HG02623 (cell line): ENCODE results near the gene GPR107.

Source experiments
- ATAC-seq: cut with Tn5 transposase; IDR thresholded peaks from one replicate; pipeline ENCODE4 v1.9.1; 2021; ENCODE audit warnings: moderate library complexity; ENCODE audit not compliant: unreplicated experiment

The GPR107 gene

DNA sequence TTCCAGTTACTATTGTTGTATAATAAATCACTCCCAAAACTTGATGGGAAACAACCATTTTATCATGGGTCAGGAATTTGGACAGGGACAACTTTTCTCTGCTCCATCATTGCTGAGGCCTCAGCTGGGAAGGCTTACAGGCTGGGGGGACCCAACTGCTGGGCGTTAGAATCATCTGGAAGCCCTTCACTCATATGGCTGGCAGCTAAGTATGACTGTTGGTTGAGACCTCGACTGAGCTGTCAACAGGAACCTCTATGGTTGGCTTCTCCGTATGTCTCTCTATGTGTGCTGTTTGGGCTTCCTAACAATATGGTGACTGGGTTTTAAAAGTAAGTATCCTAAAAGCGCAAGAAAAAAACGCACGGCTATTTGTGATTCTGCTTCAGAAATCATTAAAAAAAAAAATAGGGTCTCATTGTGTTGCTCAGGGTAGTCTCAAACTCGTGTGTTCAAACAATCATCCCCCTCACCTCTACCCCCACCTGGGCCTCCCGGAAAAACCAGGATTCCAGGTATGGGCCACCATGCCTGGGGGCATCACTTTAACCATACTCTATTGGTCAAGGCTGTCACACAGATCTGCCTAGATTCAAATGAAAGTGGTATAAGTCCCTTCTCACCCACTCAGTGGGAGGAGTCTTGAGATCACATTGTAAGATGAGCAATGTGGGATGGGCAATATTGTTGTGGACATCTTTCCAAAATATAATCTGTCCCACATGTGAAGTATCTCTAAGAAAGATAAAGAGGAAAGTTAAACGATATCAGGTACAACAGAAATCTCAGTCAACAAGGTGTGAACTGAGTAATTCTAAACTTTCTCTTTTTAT, 26.0 kb upstream of the GPR107 start:
- ATAC-seq = no peak

DNA sequence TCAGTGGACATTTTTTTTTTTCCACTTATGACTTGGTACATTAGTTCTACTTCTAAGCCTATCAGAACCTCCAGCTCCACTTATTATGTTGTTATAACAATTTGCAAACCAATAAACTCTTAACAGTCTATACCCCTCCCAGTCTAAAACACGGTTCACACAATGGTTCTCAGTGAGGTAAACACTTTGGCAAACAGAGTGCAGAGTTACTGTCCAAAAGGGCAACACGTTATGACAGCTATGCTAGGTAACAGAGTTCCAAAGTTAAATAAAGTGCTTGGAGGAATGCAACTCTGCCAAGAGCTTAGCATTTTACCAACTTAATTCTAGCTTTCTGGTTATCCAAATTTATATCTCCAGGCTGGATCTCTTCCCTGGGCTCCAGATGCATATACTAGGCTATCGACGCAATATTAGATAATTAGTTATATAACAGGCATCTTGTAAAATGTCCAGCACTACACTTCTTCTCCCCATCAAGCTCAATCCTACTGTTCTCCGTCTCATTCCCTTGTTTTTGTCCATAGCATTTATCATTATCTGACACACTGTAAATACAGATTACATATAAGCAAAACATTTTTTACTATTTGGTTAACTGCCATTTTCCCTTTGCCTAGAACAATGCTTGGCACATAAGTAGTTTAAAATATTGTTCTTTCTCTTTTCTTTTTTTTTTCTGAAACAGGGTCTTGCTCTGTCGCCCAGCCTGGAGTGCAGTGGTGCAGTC, 25.0 kb upstream of the GPR107 start:
- ATAC-seq = no peak

DNA sequence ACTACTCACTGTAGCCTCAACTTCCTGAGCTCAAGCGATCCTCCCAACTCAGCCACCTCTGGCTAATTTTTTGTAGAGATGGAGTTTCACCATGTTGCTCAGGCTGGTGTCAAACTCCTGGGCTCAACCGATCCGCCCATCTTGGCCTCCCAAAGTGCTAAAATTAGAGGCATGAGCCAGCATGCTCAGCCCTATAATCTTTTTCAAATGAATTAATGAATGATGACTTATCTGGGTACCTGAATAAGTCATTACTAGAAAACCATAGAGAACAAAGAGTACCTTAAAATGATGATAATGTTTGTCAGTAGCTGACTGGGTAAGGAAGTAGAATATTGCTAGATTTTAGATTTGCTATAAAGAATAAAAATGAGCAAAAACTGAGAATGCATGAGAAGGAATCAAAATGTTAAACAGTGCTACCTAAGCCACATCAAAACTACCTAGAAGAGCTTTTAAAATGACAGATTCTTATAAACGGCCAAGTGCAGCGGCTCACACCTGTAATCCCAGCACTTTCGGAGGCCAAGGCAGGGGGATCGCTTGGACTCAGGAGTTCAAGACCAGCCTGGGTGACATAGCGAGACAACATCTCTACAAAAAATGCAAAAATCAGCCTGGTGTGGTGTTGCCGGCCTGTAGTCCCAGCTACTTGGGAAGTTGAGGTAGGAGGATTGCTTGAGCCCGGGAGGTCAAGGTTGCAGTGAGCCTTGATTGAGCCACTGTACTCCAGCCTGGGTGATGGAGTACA, 24.3 kb upstream of the GPR107 start:
- ATAC-seq = no peak

DNA sequence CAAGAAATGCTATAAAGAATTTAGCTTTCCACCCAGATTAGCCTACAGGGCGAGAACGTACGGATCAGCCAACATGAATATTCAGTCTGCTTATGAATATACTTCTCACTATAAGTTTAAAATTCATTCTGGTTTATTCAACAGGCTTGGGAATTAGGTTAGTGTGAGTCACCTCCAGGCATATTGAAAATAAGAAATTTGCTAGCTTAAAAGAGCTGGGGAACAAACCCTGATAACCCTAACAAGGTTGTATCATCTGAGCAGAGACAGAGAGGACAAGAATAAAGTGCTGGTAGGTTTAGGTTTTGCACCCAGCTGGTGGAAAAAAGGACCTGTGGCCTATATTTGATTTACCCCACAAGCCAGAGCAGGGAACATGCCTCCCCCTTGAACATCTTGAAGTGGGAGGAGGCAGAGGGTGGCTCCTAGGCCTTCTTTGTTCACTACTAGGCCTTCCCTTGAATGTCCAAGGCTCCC, 23.0 kb upstream of the GPR107 start:
- ATAC-seq = no peak

DNA sequence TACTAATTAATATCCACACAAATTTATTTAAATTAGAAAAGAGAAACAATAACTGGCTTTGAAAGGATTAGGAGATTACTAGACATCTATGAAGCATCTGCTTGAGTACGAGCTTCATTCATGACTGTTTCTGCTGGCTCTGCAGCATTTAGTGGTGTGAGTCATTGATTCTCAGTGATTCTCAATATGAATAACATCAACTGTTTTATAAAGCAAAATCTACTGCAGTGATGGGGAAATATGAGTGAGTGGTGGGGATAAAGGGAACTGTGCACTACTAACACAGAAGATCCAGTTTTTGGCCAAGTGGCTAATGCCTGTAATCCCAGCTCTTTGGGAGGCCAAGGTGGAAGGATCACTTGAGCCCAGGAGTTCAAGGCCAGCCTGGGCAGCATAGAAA, 19.1 kb upstream of the GPR107 start:
- no peak for ATAC-seq

DNA sequence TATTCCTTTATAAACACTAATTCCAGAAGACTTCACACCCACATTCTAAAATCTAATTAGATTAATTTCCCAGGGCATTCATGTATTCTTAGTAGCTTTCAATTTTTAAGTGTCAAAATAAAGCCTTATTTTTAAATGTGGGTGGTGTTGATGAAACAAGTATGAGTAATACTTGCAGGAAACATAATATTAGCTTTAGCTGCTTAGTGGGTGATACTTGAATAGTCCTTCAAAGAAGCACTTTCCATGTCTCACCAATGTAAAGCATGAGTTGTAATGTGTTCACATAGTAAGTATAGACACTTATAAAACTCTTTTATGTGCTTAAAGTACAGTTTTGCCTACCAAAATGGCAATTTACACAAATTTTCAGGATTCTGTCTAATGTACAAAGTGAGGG, 17.6 kb upstream of the GPR107 start:
- no peak for ATAC-seq

DNA sequence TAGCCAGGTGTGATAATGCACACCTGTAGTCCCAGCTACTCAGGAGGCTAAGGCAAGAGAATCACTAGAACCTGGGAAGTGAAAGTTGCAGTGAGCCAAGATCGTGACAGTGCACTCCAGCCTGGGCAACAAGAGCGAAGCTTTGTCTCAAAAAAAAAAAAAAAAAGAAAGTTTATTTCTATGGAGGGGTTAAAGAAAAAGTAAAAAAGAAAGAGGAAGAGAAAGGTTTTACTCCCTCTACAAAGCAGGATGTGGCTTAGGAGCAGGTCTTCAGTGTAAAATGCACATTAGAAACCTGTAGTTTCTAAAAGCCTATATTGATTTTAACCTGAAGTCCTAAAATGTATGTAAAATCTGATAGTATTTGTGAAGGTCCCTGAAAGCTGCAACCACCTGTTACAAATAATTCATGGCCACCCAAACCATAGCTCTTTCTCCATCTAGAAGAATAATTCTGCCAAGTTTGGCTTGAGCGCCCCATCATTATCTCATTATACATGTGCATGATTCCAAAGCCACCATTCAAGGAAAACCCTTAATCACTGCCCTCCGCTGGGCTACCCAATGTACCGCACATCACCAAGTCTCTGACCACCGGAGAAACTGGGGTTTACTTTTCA, 14.1 kb upstream of the GPR107 start:
- no peak for ATAC-seq

DNA sequence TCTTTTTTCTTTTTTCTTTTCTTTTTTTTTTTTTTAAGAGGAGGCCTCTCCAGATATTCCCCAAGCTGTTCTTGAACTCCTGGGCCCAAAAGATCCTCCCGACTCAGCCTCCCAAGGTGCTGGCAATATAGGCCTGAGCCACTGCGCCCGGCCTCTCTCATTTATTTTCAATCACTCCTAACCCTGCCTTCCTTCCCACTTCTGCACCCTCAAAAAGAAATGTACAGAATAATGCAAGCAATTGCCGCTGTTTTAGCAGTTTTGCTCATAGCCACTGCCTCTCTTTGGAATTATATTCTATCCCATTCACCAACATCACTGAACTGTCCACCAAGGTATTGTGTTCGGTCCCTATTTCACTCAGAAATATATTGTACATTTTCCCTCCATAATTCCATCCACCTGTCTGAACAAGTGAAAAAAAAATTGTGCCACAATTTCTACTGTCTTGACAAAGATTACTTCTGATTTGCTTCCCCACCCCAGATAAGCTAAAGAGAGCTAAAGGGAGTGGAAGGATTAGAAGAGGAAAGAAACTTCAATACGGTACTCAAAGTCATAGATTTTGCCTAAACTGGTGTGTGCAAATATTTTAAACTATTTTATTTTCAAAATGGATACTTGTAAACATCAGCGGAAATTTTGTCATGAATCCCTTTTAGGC, 12.6 kb upstream of the GPR107 start:
- no peak for ATAC-seq

DNA sequence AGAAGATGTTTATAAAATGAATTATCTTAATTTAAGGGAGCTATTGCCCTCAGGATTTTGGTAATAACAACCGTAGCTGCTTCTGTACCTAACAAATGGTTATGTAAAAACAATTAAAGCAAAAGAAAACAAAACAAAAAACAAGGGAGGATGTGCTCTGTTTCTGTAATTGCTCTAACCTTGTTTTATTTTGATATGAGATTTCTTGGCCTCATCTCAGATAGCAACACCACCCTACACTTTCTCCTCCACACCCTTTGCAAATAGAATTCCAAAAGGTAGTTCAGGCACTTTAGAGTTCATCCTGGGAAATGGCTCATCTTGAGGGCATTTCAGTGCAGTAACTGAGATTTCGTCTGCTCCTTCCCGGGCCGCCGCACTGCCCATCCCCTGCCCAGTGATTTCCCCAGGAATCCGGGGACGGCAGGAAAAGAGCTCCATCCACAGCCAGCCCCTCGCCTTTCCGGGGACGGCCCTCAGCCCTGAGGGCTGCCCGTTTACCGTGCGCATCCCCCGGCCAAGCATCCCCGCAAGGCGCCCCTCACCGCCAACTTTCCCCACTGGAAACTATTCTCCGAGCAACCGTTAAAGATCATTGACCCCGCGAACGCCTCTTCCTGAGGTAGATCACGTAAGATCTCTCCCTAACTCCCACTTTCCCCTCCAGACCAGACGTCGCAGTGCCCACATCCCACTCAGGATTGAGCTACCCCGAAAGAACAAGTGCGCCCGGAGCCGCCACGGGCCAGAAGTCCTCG, 11.9 kb upstream of the GPR107 start:
- no peak for ATAC-seq

DNA sequence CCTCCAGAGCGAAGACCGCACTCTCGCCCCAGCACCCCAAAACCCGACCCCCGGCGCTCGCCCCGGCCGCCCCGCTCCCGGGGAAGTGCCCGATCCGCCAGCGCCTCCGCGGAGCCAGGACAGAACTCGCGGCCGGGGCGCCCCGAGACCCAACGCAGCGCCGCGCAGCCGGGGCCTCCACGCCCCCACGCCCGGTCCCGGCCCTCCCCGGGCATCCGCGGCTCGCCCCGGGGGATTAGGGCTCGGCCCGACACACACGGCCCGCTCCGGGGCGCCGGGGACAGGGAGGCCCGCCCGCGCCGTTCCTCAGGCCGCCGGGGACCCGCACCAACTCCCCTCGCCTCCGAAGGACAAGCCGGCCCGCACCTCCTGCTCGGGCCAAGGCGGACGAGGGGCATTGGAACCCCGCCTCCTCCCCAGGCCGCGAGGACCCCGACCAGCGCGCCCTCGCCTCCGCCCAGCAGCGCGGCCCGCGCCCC, 11.3 kb upstream of the GPR107 start:
- no peak for ATAC-seq

DNA sequence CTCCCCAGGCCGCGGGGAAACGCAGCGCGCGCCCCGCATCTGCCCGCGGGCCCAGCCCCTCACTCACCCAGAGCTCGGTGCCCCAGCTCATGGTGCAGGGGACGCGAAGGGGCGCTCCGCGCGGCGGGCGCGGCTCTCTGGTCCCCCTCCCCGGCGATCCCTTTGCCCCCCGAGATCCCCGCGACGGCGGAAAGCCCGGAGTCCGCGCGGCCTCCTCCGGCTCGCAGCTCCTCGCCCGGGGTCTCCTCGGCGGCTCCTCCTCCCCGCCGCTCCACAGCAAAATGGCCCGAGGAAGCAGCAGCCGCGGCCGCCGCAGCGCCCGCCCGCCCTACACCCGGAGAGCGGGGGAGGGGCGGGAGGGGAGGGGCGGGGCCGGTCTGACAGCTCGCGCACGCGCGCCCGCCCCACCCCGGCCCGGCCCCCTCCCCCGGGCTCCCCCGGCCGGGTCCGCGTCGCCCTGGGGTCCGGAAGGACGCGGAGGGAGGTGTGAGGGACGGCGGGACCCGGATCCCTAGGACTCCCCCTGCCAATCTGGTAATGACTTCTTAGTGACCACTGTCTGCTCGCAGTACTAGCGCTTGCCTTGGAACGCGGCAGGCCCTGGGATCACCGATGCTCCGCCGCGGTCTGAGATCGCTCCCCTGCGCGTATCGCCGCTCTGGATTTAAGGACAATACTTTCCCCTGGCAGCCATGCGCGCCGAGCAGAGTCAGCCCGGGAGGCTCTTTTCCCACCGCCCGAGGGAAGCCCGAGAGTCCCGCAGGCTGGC, 10.6 kb upstream of the GPR107 start, which contains the start of gene FNBP1:
FNBP1 (minus strand) TSS at position 305 of the 769 bp plus-strand sequence; CDS start at position 91, 214 bp downstream.
- ATAC-seq = peak; percentile 32

DNA sequence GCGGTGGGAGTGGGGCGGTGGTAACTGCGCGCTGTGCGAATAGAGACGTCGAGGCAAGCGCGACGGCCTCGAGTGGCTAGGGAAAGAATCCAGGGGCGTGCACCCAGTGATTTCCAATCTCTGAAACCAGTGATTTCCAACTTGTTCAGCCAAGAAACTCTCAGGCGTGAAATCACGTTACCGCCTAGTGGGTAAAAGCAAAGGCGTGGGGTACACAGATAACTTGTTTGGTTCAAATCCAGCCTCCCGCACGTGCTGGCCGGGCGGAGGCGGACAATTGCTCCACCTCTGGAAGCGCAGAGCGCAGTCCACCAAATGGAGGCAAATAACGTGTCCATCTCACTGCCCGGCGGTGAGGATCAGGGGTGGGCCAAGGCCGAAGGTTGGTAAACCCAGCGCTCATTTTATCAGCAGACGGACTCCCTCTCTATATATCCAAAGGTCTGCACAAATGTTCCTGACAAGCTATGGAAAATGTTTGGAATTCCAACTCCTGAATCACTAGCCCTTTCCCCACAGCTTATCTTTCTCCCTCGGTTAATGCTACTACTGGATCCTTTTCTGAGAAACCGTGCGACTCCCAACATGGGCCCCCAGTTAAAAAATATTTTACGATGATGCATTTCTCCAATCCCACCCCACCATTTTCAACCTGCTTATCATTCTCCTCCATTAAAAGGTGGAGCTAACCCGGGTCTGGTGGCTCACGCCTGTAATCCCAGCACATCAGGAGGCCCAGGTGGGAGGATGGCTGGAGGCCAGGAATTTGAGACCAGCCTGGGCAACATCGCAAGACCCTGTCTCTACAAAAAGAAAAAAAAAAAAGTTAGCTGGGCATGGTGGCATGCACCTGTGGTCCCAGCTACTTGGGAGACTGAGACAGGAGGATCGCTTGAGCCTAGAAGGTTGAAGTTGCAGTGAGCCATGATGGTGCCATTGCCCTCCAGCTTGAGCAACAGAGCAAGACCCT, 9.8 kb upstream of the GPR107 start:
- no peak for ATAC-seq

DNA sequence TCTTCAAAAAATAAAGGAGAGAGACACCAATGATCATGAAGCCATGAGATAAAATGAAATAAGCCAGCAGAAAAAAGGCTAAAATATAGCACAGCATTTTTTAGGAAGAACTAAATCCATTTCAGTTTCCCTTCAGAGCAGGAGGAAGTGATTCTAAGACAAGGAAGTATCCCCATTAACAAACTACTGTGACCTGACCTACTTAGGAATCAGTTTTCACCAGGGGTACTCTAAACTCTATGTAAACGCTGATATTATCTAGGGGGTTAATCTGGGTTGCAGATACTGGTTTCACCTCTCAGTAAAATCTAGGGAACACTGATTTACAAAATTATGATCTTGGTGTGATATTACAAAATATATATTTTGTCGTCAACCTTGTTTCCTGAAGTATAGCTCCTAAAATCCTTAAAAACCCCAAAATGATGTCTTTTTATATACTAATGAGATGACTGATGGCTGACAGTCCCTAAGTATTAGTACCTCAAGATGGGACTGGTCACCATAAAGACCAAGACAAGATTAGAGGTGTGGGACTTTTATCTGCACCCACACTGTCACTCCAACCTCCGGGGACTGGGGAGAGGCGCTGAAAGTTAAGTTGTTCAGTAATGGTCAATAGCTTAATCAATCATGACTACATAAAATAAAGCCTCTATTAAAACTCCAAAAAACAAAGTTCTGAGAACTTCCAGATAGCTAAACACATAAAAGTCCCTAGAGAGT, 7.8 kb upstream of the GPR107 start:
- no peak for ATAC-seq

DNA sequence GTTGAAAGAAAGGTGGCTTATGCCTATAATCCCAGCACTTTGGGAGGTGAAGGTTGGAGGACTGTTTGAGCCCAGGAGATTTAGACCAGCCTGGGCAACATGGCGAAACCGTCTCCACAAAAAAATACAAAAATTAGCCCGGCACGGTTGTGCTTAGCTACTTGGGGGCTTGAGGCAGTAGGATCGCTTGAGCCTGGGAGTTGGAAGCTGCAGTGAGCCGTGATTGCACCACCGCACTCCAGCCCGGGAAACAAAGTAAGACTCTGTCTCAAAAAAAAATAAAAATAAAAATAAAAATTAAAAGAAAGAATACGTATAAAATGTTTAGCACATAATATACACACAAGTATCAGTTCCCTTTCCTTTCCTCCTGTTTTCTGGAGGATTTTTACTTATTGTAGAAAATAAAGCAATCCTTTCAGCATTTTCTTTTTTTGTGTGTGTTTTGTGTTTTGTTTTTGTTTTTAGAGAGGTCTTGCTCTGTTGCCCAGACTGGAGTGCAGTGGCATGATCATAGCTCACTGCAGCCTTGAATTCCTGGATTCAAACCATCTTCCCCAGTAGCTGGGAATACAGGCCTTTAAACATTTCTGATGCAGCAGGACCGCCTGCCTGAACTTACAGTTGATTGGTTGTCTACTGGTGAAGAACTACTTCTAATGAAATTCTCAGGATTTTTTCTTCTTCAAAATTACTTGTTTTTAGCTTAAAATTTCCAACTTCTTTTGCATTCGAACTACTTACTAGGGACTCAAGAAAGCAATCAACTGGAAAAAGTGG, 4.1 kb upstream of the GPR107 start:
- no peak for ATAC-seq

DNA sequence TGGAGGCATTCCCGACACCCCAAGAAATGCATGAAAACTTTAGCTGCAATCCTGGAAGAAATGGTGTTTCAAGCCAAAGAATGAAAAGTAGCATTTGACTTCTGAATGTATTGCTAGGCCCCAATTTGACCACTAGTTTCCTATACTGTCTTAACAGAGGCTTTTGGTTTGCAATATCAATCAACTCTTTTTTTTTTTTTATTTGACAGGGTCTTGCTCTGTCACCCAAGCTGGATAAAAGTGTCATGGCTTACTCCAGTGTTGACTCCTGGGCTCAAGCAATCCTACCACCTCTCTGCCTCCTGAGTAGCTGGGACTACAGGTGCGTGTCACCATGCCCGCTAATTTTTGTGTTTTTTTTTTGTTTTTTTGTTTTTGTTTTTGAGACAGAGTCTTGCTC, 3.2 kb upstream of the GPR107 start:
- no peak for ATAC-seq

DNA sequence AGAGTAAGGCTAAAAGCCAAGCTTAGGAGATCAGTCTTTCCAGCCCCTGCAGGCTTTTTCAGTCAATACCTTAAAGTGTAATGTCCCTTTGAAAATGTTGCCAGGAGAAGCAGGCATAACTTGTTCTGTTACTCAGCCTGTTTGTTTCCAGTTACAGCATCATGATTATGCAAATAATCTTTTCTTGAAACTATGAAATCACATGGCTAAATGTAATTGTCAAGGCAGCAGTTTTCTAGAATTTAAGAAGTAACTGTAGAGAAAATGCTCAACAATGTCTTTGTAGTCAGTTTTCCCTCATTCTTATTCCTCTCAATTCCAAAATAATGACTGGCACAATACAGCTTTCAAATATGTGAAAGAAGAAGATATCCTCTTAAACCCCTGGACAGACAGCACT, 1.9 kb upstream of the GPR107 start:
- ATAC-seq = no peak
